Glomerular visceral epithelial cell (primary cell): ENCODE data around the gene SLC44A4.

Source experiments
- DNase-seq: peaks from one replicate; pipeline ENCODE4 v3.0.0-alpha.2; 2016; ENCODE audit errors: extremely low spot score

SLC44A4 gene

GRCh38 chr6:31901415-31901952, 22.7 kb upstream of the SLC44A4 start:
- peak; percentile 47 for DNase-seq

- DNase-seq = no peak
Measured at GRCh38 chr6:31900917-31901414, 22.2 kb upstream of the SLC44A4 start.

- DNase-seq = no peak
Measured at GRCh38 chr6:31899882-31900722, 21.3 kb upstream of the SLC44A4 start.

GRCh38 chr6:31899215-31899614, 20.4 kb upstream of the SLC44A4 start:
- DNase-seq = no peak

GRCh38 chr6:31898383-31899011, 19.7 kb upstream of the SLC44A4 start:
- peak; percentile 41 for DNase-seq

- peak; percentile 84 for DNase-seq
Measured at GRCh38 chr6:31897612-31898382, 19.0 kb upstream of the SLC44A4 start, which contains the start of gene EHMT2. Gene EHMT2, minus strand, starts transcription at chr6:31897698. Its CDS starts 21 bp downstream, at chr6:31897677.

GRCh38 chr6:31896856-31897611, 18.2 kb upstream of the SLC44A4 start:
- no peak for DNase-seq

- no peak for DNase-seq
Measured at GRCh38 chr6:31896493-31896855, 17.7 kb upstream of the SLC44A4 start.

- no peak for DNase-seq
Measured at GRCh38 chr6:31892821-31893220, 14.0 kb upstream of the SLC44A4 start.

- DNase-seq = no peak
Measured at GRCh38 chr6:31889331-31889972, 10.7 kb upstream of the SLC44A4 start.

- DNase-seq = no peak
Measured at GRCh38 chr6:31888276-31889258, 9.8 kb upstream of the SLC44A4 start.

GRCh38 chr6:31887173-31888007, 8.6 kb upstream of the SLC44A4 start:
- DNase-seq = no peak

- DNase-seq = no peak
Measured at GRCh38 chr6:31886541-31886991, 7.8 kb upstream of the SLC44A4 start.

- no peak for DNase-seq
Measured at GRCh38 chr6:31884528-31885035, 5.8 kb upstream of the SLC44A4 start.

- DNase-seq = no peak
Measured at GRCh38 chr6:31883676-31884075, 4.9 kb upstream of the SLC44A4 start.

GRCh38 chr6:31882344-31882743, 3.5 kb upstream of the SLC44A4 start:
- peak; percentile 78 for DNase-seq

GRCh38 chr6:31881136-31881859, 2.5 kb upstream of the SLC44A4 start:
- DNase-seq = no peak

GRCh38 chr6:31880616-31881015, 1.8 kb upstream of the SLC44A4 start:
- no peak for DNase-seq
